GM12874 (cell line): ENCODE data around the gene FAM131C.

Source experiments
- TF ChIP-seq, protein P1 (sequence below): IDR thresholded peaks from 2 replicates; pipeline ENCODE4 v1.5.1; 2011; ENCODE audit warnings: low read depth, mild to moderate bottlenecking, control low read depth, low read length, moderate library complexity; ENCODE audit not compliant: insufficient read depth

The FAM131C gene

DNA sequence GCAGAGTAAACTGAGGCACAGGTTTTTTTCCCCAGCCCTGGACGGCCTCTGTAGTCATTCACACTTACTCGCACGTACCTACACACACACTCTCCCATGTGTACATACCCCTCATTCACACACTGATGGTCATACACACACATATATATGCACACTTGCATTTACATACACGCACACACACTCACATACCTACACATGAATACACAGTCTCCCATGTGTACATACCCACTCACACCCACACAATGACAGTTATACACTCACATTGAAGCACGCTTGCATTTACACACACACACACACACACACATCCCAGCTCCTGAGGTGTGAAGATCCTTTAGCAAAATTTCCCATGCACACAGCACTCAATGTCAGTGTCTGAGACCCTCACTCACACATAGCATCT is 766 bp upstream of the FAM131C start:
- TF ChIP-seq, protein P1, sequence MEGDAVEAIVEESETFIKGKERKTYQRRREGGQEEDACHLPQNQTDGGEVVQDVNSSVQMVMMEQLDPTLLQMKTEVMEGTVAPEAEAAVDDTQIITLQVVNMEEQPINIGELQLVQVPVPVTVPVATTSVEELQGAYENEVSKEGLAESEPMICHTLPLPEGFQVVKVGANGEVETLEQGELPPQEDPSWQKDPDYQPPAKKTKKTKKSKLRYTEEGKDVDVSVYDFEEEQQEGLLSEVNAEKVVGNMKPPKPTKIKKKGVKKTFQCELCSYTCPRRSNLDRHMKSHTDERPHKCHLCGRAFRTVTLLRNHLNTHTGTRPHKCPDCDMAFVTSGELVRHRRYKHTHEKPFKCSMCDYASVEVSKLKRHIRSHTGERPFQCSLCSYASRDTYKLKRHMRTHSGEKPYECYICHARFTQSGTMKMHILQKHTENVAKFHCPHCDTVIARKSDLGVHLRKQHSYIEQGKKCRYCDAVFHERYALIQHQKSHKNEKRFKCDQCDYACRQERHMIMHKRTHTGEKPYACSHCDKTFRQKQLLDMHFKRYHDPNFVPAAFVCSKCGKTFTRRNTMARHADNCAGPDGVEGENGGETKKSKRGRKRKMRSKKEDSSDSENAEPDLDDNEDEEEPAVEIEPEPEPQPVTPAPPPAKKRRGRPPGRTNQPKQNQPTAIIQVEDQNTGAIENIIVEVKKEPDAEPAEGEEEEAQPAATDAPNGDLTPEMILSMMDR = no peak

DNA sequence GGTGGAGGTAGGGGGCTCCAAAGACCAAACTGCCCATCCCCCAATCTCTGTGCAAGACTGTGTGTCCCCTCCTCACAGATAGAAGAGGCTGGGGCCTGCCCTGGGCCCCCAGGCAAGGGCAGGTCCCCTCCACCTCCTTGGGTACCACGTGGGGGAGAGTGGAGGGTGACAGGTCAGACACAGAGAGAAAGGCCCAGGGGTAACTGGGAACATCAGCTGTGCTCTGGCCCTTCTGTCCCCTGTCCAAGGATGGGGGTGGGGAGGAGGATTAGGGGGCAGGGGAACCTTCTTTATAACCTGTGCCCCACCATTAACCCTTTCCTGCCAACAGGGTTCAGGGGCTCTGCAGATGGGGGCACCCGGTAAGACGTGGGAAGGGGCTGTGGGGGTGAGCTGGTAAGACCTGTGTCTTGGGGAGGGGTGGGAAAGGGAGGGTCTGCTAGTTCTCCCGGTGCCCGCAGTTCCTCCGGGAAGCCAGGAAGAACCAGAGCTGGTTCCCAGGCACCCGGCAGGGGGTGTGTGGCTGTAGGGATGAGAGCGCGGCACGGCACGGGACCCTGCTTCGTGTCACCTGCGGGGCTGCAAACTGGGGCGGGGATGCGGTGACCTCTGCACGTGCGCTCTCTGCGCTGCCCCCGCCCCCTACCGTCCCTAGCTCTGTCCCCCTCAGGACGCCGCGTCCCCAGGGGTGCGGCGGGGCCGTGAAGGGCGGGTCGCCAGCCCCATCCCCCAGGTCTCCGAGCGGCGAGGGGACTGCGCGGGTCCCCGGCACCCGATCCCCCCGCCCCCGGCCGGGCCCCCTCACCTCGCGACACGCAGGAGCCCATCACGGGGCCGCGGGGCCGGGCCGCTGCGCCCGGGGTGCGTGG is 601 bp downstream of the FAM131C start:
- TF ChIP-seq, protein P1 = no peak

DNA sequence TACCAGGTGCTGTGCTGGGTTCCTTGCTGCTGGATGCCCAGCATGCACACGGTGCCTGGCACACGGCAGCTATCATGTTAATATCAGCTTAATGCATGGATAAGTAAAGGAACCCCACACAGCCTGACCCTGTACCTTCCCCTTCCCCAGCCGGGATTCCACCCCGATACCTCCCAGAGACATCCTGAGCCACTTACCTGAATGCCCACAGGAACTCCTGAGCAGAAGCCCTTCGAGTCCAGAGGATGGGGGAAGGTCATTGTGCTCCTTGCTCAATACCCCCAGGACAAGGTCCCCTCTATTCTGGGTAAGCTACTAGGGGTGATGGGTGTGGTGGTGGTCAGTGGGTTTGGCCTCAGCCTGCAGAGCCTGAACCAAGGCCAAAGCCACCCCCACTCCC is 1.4 kb downstream of the FAM131C start:
- TF ChIP-seq, protein P1 = no peak

DNA sequence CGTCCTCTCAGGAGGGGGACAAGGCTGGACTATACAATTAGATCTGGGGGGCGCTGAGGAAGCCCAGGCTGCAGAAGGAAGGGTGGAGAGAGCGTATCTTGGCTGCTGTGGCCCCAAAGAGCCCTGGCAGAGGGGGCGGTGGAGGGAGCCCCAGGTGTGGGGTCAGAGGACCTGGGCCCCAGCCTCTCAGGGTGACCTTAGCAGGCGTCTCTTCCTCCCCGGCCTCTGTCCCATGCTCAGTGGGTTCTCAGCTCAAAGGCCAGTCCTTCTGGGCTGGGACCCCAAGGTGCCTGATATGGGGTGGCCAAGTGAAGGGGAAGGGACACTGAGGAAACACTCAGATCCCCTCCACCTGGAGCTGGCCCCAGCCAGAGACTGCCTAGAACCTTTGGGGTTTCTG is 1.8 kb downstream of the FAM131C start:
- TF ChIP-seq, protein P1 = no peak

DNA sequence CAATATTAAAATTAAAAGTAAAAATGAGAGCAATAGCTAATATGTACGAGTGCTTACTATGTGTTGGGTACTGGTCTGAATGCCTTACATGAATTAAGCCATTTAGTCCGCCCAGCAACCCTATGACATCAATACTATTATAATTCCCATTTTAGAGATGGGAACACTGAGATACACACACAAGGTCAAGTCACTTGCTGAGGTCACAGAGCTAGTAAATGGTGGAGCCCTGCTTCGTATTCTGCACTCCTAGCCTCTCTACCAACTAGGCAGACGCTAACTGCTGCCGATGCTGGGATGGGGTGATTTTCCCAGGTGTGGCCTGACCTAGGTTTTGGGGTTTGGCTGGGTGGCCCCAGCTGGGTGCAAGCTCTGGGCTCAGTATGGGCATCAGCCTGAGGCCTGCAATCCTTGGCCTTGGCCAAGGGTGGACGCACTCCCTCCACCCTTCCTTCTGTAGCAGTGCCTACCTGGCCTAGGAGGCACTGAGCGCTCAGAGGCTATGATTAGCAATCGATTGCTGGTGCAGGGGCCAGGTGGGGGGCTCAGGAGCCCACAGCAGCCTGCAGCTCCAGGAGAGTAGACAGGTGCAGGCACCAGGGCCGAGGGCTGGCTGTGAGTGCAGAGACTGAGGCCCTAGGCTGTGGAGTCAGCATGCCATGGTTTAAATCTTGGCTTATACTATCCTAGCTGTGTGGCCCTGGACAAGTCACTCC is 2.7 kb downstream of the FAM131C start:
- TF ChIP-seq, protein P1 = no peak

DNA sequence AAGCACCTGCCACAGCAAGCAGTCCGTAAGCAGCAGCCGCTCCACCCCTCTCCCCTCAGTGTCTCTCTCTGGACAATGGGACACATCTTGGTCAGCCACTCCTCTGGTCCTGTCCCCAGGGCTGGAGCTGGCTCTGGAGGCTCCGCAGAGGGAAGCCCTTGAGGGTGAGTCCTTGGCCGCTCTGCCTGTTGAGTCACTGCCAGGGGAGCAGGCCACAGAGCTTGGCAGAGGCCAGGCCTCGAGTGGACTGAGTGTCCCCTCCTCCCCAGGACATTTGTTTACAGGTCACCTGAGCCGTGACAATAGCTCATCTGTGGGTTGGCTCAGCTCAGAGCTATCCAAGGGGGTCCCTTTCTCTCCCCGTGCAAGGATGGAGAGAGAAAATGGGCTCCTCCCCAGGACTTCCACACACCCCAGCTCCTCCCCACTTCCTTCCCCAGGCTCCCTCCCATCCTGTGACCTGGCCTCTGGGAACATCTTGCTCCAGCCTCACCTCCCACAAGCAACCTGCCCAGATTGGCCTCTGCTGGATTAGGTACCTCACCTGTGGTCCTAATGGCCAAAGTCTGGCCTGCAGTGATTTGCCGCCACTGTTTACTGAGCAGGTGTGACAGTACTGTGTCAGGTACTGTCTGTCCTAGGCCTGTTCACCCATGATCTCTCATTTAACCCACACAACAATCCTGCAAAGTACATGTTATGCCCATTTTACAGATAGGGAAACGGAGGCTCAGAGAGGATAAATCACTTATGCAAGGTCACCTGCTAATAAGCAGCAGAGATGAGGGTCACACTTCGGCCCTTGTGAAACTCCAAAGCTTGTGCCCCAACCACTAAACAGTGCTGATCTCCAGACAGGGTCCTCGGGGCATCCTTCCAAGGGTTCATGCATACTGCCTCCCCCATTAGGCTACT is 4.8 kb downstream of the FAM131C start:
- TF ChIP-seq, protein P1 = no peak

DNA sequence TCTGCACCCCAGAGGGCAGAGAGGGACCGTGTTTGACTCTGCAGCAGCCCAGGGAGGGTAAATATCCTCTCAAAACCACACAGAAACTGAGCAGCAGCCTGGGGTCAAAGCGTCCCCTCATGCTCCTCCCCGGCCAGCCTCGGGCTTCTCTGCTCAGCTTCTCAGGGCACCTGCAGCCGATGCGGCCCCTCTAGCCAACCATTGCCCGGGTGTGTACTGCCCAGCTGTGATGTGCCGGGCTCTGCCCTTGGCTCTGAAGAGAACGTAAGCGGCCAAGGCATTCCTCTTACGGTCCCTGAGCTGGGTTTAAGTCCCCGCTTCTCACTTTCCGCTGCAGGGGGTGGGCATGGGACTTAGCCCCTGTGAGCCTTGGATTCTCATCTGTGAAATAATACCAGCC is 5.5 kb downstream of the FAM131C start:
- TF ChIP-seq, protein P1 = no peak
